ENCODE measurements around the gene PURB. TPM values are rescaled to one million over a fixed set of nuclear protein-coding genes. Genes with fewer than 3 reads are reported as not detected.
"Not testable (repeated sequence)": the region's sequence is repeated elsewhere in the genome, so short reads cannot be mapped to it uniquely, and the experiment has no call there.

The PURB gene
- total RNA-seq, 4 donors from 2014 or later = 13.8 to 21.5 (median 15.8) TPM

DNA sequence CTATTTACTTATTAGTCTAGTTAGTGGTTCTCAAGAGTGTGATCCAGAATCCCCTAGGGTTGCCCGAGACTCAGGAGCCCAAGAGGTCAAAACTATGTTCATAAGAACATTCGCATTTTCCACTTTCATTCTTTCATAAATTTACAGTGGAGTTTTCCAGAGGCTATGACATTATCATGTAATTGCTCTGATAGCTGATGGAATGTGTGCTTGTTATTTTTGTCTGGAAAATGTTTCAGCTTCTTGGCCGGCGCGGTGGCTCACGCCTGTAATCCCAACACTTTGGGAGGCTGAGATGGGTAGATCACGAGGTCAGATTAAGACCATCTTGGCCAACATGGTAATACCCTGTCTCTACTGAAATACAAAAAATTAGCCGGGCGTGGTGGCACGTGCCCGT lies 10.1 kb downstream of the PURB start:
- Histone ChIP-seq H3K27ac (no peak overlapping the region), H3K9me3 (no peaks in the 10 kb centered on the region), H3K4me1 (peaks cover 0 to 7% (median 0%) of the 10 kb centered on the region in 4 donors), H3K4me3 (no peak overlapping the region), H3K36me3 (no peaks in the 10 kb centered on the region), H3K27me3 (no peaks in the 10 kb centered on the region)
- TF ChIP-seq POLR2A (IDR thresholded peaks at IDR 0.05) = no peak
- TF ChIP-seq, protein P1, sequence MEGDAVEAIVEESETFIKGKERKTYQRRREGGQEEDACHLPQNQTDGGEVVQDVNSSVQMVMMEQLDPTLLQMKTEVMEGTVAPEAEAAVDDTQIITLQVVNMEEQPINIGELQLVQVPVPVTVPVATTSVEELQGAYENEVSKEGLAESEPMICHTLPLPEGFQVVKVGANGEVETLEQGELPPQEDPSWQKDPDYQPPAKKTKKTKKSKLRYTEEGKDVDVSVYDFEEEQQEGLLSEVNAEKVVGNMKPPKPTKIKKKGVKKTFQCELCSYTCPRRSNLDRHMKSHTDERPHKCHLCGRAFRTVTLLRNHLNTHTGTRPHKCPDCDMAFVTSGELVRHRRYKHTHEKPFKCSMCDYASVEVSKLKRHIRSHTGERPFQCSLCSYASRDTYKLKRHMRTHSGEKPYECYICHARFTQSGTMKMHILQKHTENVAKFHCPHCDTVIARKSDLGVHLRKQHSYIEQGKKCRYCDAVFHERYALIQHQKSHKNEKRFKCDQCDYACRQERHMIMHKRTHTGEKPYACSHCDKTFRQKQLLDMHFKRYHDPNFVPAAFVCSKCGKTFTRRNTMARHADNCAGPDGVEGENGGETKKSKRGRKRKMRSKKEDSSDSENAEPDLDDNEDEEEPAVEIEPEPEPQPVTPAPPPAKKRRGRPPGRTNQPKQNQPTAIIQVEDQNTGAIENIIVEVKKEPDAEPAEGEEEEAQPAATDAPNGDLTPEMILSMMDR (IDR thresholded peaks at IDR 0.05) = no peak
- DNase-seq = no peak

DNA sequence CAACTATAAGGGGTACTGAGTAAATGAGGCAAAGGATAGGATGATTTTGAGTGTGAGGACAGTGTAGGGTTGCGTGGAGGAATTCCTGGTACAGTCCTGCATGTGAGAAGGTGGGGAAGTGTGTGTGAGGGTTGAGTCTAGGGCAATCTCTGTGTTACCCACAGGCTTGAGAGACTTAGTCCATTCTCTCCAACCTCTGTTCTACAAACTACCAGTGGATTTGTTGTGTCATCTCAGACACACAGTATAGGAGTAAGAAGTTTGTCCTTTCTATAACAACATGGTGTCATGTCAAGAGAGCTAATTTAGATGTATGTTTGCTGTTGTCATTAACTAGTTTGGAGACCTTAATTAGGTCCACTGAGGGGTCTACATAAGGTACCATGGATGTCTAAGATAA lies 12.5 kb downstream of the PURB start:
- H3K36me3 ChIP-seq = no peaks in the 10 kb centered on the region
- no peak for TF ChIP-seq POLR2A (IDR thresholded peaks at IDR 0.05)
- TF ChIP-seq, protein P1 (IDR thresholded peaks at IDR 0.05) = no peak
- H3K4me3 ChIP-seq = no peak overlapping the region
- H3K27me3 ChIP-seq = no peaks in the 10 kb centered on the region
- no peak overlapping the region for H3K27ac ChIP-seq
- H3K4me1 ChIP-seq = no peaks in the 10 kb centered on the region
- no peaks in the 10 kb centered on the region for H3K9me3 ChIP-seq
- no peak for DNase-seq

DNA sequence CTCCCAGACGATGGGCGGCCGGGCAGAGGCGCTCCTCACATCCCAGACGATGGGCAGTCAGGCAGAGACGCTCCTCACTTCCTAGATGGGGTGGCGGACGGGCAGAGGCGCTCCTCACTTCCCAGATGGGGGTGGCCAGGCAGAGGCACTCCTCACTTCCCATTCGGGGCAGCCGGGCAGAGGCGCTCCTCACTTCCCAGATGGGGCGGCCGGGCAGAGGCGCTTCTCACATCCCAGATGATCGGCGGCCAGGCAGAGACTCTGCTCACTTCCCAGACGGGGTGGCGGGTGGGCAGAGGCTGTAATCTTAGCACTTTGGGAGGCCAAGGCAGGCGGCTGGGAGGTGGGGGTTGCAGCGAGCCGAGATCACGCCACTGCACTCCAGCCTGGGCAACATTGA lies 13.4 kb downstream of the PURB start:
- H3K36me3 ChIP-seq, DNase-seq, H3K27ac ChIP-seq, H3K4me3 ChIP-seq, H3K27me3 ChIP-seq, H3K4me1 ChIP-seq, H3K9me3 ChIP-seq: not testable (repeated sequence)

DNA sequence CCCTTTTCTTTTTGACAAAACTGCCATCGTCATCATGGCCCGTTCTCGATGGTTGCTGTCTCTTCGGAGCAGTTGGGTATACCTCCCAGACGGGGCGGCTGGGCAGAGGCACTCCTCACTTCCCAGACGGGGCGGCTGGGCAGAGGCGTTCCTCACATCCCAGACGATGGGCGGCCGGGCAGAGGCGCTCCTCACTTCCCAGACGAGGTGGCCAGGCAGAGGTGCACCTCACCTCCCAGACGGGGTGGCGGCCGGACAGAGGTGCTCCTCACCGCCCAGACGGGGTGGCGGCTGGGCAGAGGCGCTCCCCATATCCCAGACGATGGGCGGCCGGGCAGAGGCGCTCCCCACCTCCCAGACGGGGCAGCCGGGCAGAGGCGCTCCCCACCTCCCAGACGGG lies 14.6 kb downstream of the PURB start:
- not testable (repeated sequence) for DNase-seq, H3K27me3 ChIP-seq, H3K9me3 ChIP-seq, H3K36me3 ChIP-seq, H3K27ac ChIP-seq, H3K4me3 ChIP-seq, H3K4me1 ChIP-seq

DNA sequence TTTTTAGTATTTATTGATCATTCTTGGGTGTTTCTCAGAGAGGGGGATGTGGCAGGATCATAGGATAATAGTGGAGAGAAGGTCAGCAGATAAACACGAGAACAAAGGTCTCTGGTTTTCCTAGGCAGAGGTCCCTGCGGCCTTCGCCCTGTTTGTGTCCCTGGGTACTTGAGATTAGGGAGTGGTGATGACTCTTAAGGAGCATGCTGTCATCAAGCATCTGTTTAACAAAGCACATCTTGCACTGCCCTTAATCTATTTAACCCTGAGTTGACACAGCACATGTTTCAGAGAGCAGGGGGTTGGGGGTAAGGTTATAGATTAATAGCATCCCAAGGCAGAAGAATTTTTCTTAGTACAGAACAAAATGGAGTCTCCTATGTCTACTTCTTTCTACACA lies 15.0 kb downstream of the PURB start:
- not testable (repeated sequence) for DNase-seq, H3K9me3 ChIP-seq, H3K36me3 ChIP-seq

DNA sequence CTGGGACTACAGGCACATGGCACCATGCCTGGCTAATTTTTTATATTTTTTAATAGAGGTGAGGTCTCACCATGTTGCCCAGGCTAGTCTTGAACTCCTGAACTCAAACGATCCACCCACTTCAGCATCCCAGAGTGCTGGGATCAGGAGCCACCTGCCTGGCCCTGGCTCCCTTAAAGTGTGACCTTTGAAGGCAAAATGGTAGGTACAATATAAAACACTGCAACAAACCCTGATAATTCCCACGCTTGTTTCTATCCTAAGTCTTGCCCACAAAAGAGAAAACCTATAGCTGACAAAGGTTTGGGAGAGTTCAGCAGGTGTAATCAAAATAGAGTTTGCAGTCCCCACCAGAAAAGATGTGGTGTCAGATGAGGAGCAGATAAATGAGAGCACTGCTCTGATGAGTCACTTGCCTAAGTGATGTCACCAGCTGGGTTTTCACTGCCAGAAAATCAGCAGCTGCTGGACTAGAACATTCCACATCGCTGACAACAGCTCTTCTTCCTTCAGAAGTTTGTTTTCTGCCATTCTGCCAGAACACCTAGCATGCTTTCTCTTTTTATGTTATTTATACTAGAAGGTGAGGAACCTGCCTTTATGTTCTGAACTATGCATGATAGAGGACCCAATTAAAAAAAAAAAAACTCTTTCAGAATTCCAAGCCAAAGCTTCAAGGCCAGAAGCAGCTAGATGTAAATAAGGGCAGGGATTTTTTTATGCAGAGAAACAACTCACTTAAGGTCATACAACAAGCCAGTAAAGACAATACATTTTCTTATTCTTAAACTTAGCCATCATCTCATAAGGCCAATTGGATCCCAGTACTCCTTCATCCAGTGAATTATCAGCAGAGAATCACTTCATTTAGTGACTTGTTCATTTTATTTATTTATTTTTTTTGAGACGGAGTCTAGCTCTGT lies 18.0 kb downstream of the PURB start:
- Histone ChIP-seq H3K4me1 (no peaks in the 10 kb centered on the region), H3K9me3 (no peaks in the 10 kb centered on the region), H3K4me3 (no peak overlapping the region), H3K36me3 (no peaks in the 10 kb centered on the region), H3K27ac (no peak overlapping the region), H3K27me3 (no peaks in the 10 kb centered on the region)
- TF ChIP-seq, protein P1 (IDR thresholded peaks at IDR 0.05) = no peak
- no peak for TF ChIP-seq POLR2A (IDR thresholded peaks at IDR 0.05)
- DNase-seq = no peak

More for the DNA sequence above, 15.0 kb downstream of the PURB start:
- H3K27me3 ChIP-seq, H3K27ac ChIP-seq, H3K4me1 ChIP-seq, H3K4me3 ChIP-seq: not testable (repeated sequence)

DNA sequence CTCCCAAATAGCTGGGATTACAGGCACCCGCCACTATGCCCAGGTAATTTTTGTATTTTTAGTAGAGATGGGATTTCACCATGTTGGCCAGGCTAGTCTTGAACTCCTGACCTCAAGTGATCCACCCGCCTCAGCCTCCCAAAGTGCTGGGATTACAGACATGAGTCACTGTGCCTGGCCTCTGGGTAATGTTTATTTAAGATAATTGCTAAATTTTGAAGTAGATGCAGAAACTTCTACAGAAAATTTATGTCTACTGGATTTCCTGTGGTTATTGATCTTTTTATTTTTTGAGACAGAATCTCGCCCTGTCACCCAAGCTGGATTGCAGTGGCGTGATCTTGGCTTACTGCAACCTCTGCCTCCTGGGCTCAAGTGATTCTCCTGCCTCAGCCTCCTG lies 23.4 kb downstream of the PURB start:
- DNase-seq, H3K4me1 ChIP-seq, H3K36me3 ChIP-seq, H3K9me3 ChIP-seq, H3K27ac ChIP-seq, H3K27me3 ChIP-seq, H3K4me3 ChIP-seq: not testable (repeated sequence)

DNA sequence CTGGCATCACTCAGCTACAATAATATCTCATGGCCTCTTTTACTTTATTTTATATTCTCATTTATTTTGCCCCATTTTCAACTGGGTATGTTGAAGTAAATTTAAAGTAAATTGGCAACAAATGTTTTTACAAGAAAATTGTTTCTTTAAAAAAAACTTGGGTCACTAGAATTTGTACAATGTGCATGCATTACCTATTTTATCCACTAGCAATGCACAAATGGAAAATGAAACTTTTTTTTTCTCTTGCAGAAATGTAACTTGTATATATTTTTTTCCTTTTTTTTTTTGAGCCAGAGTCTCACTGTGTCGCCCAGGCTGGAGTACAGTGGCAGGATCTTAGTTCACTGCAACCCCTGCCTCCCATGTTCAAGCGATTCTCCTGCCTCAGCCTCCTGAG lies 27.2 kb downstream of the PURB start:
- Histone ChIP-seq H3K27ac (no peak overlapping the region), H3K4me1 (no peaks in the 10 kb centered on the region), H3K9me3 (no peaks in the 10 kb centered on the region), H3K4me3 (no peak overlapping the region), H3K36me3 (no peaks in the 10 kb centered on the region), H3K27me3 (no peaks in the 10 kb centered on the region)
- no peak for TF ChIP-seq POLR2A (IDR thresholded peaks at IDR 0.05)
- TF ChIP-seq, protein P1 (IDR thresholded peaks at IDR 0.05) = peak in 3 of 6 experiments; percentile 5 to 55 (median 33)
- no peak for DNase-seq
